Measurements from ENCODE around the gene FAT1.

DNA sequence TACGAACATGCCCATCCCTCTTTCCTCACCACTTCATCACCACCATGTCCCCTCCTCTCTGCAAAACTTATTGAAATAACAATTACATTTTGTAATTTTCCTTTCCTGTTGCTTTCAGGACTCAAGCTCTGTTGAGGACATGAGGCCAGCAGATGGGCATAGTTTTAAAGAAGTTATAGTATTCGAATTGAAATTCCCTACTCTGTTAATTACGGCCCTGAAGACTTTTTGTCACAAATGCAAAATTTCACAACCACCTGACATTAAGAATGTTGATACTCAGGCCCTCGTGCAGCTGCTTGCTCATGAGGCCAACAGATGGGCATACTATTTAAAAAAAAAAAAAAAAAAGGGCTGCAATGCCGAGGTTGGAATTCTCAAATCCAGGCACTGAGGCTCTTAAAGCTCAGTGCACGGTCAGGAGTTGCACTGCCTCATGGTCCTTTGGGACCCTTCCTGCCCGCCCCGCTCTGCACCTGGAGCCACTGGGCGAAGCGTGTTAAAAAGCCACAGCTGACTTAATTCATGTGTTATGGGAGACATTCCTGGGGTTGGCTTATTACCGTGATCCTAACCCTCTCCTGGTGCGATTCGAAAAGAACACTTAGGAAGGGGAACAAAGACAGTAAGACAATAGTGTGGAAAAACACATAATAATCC is 34.2 kb upstream of the FAT1 start:
- TF ChIP-seq, protein P1, sequence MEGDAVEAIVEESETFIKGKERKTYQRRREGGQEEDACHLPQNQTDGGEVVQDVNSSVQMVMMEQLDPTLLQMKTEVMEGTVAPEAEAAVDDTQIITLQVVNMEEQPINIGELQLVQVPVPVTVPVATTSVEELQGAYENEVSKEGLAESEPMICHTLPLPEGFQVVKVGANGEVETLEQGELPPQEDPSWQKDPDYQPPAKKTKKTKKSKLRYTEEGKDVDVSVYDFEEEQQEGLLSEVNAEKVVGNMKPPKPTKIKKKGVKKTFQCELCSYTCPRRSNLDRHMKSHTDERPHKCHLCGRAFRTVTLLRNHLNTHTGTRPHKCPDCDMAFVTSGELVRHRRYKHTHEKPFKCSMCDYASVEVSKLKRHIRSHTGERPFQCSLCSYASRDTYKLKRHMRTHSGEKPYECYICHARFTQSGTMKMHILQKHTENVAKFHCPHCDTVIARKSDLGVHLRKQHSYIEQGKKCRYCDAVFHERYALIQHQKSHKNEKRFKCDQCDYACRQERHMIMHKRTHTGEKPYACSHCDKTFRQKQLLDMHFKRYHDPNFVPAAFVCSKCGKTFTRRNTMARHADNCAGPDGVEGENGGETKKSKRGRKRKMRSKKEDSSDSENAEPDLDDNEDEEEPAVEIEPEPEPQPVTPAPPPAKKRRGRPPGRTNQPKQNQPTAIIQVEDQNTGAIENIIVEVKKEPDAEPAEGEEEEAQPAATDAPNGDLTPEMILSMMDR (IDR thresholded peaks at IDR 0.05) = no peak
- no peak for TF ChIP-seq EZH2 (IDR thresholded peaks at IDR 0.05; ENCODE audit: borderline replicate concordance, insufficient read depth, low read depth, low read length, poor library complexity, severe bottlenecking)
